ENCODE results near the gene SCN2B. TPM values are rescaled to one million over a fixed set of nuclear protein-coding genes. Genes with fewer than 3 reads are reported as not detected.
A peak's percentile ranks its signal among the peaks of the same experiment; 100 is the strongest.
"Not testable (repeated sequence)": the region's sequence is repeated elsewhere in the genome, so short reads cannot be mapped to it uniquely, and the experiment has no call there.

Gene SCN2B
- total RNA-seq, 2 experiments from 2014 or later, result not detected

DNA sequence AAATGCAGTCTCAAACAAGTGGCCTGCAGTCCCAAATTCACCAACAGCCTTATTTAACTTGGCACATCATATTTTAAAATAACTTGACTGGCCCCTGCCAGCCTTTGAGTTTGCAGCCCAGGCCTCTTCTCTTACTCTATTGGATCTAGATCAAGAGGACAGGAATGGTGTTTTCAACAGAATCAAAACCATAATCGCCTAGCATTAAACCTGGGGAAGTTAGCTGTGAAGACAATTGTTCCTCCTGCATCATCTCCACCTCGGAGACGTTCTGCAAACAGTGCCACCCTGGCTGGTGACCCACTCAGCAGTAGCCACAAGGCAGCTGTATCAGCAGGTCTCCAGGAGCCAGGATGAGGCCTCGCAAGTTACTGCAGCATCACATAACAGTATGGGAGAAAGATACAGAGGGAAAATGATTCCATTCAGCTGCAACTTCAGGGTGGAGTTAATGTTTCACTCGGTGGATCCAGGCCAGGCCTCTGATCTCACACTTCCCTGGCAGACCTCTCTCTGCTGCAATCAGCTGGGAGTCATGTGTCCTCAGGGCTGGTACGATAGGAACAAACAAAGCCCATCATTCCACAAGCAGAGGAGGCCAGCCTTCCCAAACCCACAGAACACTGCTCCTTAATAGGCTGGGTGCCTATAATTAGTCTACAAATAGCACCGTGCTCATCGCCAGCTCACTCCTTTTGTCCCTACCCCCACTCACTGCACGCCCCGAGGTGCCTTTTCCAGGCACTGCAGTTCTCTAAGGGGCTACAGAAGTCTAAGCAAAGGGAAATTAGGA, 18.6 kb upstream of the SCN2B start:
- no peaks in the 10 kb centered on the region for H3K27me3 Mint-ChIP-seq
- no peak for ATAC-seq
- TF ChIP-seq, protein P1, sequence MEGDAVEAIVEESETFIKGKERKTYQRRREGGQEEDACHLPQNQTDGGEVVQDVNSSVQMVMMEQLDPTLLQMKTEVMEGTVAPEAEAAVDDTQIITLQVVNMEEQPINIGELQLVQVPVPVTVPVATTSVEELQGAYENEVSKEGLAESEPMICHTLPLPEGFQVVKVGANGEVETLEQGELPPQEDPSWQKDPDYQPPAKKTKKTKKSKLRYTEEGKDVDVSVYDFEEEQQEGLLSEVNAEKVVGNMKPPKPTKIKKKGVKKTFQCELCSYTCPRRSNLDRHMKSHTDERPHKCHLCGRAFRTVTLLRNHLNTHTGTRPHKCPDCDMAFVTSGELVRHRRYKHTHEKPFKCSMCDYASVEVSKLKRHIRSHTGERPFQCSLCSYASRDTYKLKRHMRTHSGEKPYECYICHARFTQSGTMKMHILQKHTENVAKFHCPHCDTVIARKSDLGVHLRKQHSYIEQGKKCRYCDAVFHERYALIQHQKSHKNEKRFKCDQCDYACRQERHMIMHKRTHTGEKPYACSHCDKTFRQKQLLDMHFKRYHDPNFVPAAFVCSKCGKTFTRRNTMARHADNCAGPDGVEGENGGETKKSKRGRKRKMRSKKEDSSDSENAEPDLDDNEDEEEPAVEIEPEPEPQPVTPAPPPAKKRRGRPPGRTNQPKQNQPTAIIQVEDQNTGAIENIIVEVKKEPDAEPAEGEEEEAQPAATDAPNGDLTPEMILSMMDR (IDR thresholded peaks at IDR 0.05), result no peak
- peaks cover 32% of the 10 kb centered on the region for H3K4me1 Mint-ChIP-seq (ENCODE audit: low read depth)
- H3K4me3 Mint-ChIP-seq, result no peak overlapping the region
- intact Hi-C loops (cut with micrococcal nuclease), result no loop called here
- H3K36me3 Mint-ChIP-seq (ENCODE audit: low read depth), result peaks cover 79% of the 10 kb centered on the region
- ChIA-PET POLR2A (interaction anchor here (0.6 to 1.4 kb wide), 6 partner anchors 16 to 168 kb away, joined by 3 read pairs; partner anchors contain the start of gene JAML), CTCF (interaction anchor here (0.7 to 2.5 kb wide), 5 partner anchors 19 to 100 kb away, joined by 3 to 8 read pairs (median 4); no protein-coding TSS in a partner anchor)
- H3K9me3 Mint-ChIP-seq, result peaks cover 5% of the 10 kb centered on the region
- H3K27ac Mint-ChIP-seq, result peak overlapping the region; percentile 38
- DNase-seq, result no peak

DNA sequence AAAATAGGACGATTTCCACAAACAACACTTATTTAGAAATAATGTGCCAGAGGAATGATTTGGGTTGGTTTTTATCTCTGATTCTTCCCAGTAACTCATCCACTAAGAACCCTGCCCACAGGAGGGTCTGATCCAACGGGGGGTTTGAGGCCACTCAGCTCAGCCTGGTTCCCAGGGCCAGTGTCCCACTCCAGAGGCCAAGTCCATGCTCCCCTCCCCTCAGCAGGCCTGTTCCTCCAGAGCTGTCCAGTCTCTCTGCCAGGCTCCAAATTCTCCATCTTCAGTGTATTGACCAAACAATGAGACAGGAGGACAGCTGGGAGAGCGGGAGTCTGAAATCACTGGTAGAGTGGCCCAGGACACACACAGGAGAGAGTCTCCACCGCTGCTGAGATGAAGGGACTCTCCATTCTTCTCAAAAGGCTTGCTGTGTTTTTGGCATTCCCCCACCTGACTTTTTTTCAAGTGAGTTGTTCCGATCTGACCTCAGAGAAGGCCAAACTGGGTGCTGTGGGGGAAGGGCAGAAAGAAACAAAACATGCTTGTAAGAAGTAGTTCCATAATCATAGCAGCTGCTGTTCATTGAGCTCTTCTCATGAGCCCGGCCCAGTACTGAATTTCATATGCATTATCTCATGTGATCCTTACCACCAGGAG, 17.6 kb upstream of the SCN2B start:
- DNase-seq (peak; percentile 12), ATAC-seq (no peak)
- Mint-ChIP-seq H3K4me1 (ENCODE audit: low read depth) (peaks cover 24% of the 10 kb centered on the region), H3K9me3 (peaks cover 5% of the 10 kb centered on the region), H3K4me3 (no peak overlapping the region), H3K27ac (peak overlapping the region; percentile 73), H3K36me3 (ENCODE audit: low read depth) (peaks cover 75% of the 10 kb centered on the region), H3K27me3 (peaks cover 1% of the 10 kb centered on the region)
- intact Hi-C loops (cut with micrococcal nuclease), result no loop called here
- POLR2A ChIA-PET, result interaction anchor here (0.7 to 1.3 kb wide), 5 partner anchors 31 to 169 kb away, joined by 3 read pairs; partner anchors contain the start of gene JAML
- TF ChIP-seq, protein P1 (IDR thresholded peaks at IDR 0.05), result no peak
- CTCF ChIA-PET, result interaction anchor here (0.9 to 2.5 kb wide), 4 partner anchors 22 to 101 kb away, joined by 3 to 8 read pairs (median 5); no protein-coding TSS in a partner anchor

DNA sequence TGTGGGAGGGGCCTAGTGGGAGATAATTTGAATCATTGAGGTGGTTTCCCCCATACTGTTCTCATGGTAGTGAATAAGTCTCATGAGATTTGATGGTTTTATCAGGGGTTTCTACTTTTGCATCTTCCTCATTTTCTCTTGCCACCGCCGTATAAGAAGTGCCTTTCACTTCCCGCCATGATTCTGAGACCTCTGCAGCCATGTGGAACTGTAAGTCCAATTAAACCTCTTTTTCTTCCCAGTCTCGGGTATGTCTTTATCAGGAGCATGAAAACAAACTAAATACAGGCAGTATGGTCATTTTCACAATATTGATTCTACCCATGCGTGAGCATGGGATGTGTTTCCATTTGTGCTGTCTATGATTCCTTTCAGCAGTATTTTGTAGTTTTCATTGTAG, 16.4 kb upstream of the SCN2B start:
- DNase-seq; ATAC-seq; H3K27me3 Mint-ChIP-seq; H3K4me3 Mint-ChIP-seq; intact Hi-C loops (cut with micrococcal nuclease); POLR2A ChIA-PET; H3K27ac Mint-ChIP-seq; H3K9me3 Mint-ChIP-seq: not testable (repeated sequence)
- CTCF ChIA-PET, result interaction anchor here (1.1 kb wide), 1 partner anchor 21 kb away, joined by 3 read pairs; no protein-coding TSS in a partner anchor
- peaks cover 63% of the 10 kb centered on the region for H3K36me3 Mint-ChIP-seq (ENCODE audit: low read depth)
- H3K4me1 Mint-ChIP-seq (ENCODE audit: low read depth), result peaks cover 12% of the 10 kb centered on the region

DNA sequence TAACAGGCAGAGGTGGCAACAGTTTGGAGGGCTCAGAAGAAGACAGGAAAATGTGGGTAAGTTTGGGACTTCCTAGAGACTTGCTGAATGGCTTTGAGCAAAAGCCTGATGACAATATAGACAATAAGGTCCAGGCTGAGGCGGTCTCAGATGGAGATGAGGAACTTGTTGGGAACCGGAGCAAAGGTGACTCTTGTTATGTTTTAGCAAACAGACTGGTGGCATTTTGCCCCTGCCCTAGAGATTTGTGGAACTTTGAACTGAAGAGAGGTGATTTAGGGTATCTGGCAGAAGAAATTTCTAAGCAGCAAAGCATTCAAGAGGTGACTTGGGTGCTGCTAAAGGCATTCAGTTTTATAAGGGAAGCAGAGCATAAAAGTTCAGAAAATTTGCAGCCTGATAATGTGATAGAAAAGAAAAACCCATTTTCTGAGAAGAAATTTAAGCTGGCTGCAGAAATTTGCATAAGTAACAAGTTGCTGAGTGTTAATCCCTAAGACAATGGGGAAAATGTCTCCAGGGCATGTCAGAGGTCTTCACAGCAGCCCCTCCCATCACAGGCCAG, 14.6 kb upstream of the SCN2B start:
- H3K4me3 Mint-ChIP-seq; DNase-seq; intact Hi-C loops (cut with micrococcal nuclease); POLR2A ChIA-PET; H3K27me3 Mint-ChIP-seq; H3K27ac Mint-ChIP-seq; H3K9me3 Mint-ChIP-seq; ATAC-seq: not testable (repeated sequence)
- CTCF ChIA-PET, result interaction anchor here (1.3 kb wide), 1 partner anchor 20 kb away, joined by 6 read pairs; no protein-coding TSS in a partner anchor
- H3K36me3 Mint-ChIP-seq (ENCODE audit: low read depth), result peaks cover 49% of the 10 kb centered on the region
- peaks cover 11% of the 10 kb centered on the region for H3K4me1 Mint-ChIP-seq (ENCODE audit: low read depth)

DNA sequence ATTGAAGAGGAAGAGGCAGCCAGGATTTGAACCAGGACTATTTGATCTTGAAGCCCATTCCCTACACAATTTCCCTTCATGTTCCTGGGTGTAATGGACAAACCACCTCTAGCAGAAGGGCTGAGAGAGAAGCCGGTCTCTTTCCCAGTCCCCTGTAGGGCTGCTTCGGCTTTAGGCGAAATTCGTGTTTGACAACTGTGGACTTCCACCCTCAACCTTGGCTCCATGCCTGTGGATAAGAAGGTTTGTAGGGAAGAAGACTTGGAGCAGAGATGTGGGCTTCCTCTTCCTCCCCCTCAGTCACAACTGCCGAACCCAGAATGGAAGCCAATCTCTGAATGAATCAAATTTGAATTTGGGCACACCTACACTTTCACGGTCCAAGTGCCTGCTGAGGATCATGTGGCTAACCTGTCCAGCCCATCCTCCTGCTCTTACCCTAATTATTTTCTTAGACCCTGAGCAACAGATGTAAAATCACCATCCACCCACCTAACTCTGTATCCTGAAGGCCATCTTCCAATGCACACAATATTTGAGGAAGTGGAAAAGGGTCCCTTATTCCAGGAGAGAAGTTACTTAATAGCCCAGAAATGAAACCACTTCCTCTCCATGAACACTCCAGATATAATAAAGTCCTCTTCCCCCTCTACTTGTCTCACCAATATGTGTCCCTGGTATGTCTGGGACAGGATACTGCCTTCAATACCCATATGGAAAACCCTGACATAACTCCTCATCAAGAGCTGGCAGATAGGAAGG, 10.1 kb upstream of the SCN2B start:
- Mint-ChIP-seq H3K27ac (no peak overlapping the region), H3K4me3 (no peak overlapping the region), H3K36me3 (ENCODE audit: low read depth) (peaks cover 8% of the 10 kb centered on the region), H3K9me3 (no peaks in the 10 kb centered on the region), H3K27me3 (peaks cover 8% of the 10 kb centered on the region), H3K4me1 (ENCODE audit: low read depth) (peaks cover 2% of the 10 kb centered on the region)
- no peak for DNase-seq
- ChIA-PET CTCF (interaction anchor here (1.2 to 3.5 kb wide), 8 partner anchors 9 to 109 kb away, joined by 3 to 22 read pairs (median 8); no protein-coding TSS in a partner anchor), POLR2A (interaction anchor here (1.6 kb wide), 1 partner anchor 13 kb away, joined by 3 read pairs; no protein-coding TSS in a partner anchor)
- no peak for ATAC-seq
- TF ChIP-seq, protein P1 (IDR thresholded peaks at IDR 0.05), result no peak
- intact Hi-C loops (cut with micrococcal nuclease), result no loop called here
